ENCODE data around the gene STAC. TPM values are rescaled to one million over a fixed set of nuclear protein-coding genes. Genes with fewer than 3 reads are reported as not detected.

The STAC gene
- total RNA-seq, 1 donor from 2014 or later: 0.30 TPM

- Histone ChIP-seq H3K4me3 (no peak overlapping the region), H3K27me3 (ENCODE audit: low read depth) (peaks cover 6% of the 10 kb centered on the region), H3K9me3 (replicated peaks) (no peaks in the 10 kb centered on the region), H3K36me3 (no peaks in the 10 kb centered on the region), H3K4me1 (no peaks in the 10 kb centered on the region), H3K27ac (replicated peaks) (no peak overlapping the region)
- intact Hi-C loops (cut with micrococcal nuclease): no loop called here
- no peak for TF ChIP-seq CTCF (IDR thresholded peaks at IDR 0.05; ENCODE audit: borderline replicate concordance)
- DNase-seq: no peak
Observed at GRCh38 chr3:36373666-36374065, 6.6 kb upstream of the STAC start.

DNA sequence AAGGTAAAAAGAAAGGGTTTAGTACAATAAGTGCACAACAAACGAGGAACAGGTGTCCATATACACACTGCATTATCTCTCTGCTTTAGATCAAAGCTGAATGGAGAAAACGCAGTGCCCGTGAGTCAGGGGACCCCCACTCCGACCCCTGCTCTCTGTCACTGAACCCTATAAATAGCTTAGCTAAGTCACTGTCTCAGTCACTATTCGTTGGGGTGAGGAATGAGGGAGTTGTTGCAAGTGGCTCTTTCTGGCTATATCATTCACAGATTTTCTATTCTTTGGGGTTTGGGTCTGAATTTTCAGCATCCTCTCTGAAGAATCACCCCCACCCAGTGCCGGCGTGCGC, 458 bp upstream of the STAC start:
- no peak overlapping the region for H3K27ac ChIP-seq (replicated peaks)

GRCh38 chr3:36381311-36381956, 1.1 kb downstream of the STAC start:
- Histone ChIP-seq H3K27me3 (ENCODE audit: low read depth) (peaks cover 41% of the 10 kb centered on the region), H3K36me3 (no peaks in the 10 kb centered on the region), H3K27ac (replicated peaks) (no peak overlapping the region), H3K4me1 (peaks cover 9% of the 10 kb centered on the region), H3K4me3 (peak overlapping the region; percentile 63), H3K9me3 (replicated peaks) (no peaks in the 10 kb centered on the region)
- DNase-seq: no peak
- intact Hi-C loops (cut with micrococcal nuclease): no loop called here
- no peak for TF ChIP-seq CTCF (IDR thresholded peaks at IDR 0.05; ENCODE audit: borderline replicate concordance)

More for the DNA sequence above, 458 bp upstream of the STAC start:
- H3K27me3 ChIP-seq (ENCODE audit: low read depth): peaks cover 41% of the 10 kb centered on the region
- H3K4me3 ChIP-seq: peak overlapping the region; percentile 63
- intact Hi-C loops (cut with micrococcal nuclease): no loop called here
- H3K36me3 ChIP-seq: no peaks in the 10 kb centered on the region
- no peak for TF ChIP-seq CTCF (IDR thresholded peaks at IDR 0.05; ENCODE audit: borderline replicate concordance)
- H3K4me1 ChIP-seq: peaks cover 9% of the 10 kb centered on the region
- no peaks in the 10 kb centered on the region for H3K9me3 ChIP-seq (replicated peaks)
- DNase-seq: no peak

GRCh38 chr3:36393563-36393962, 13.3 kb downstream of the STAC start:
- Histone ChIP-seq H3K27ac (replicated peaks) (no peak overlapping the region), H3K36me3 (no peaks in the 10 kb centered on the region), H3K4me1 (no peaks in the 10 kb centered on the region), H3K27me3 (ENCODE audit: low read depth) (no peaks in the 10 kb centered on the region), H3K4me3 (no peak overlapping the region), H3K9me3 (replicated peaks) (no peaks in the 10 kb centered on the region)
- no peak for DNase-seq
- intact Hi-C loops (cut with micrococcal nuclease): no loop called here
- no peak for TF ChIP-seq CTCF (IDR thresholded peaks at IDR 0.05; ENCODE audit: borderline replicate concordance)

- intact Hi-C loops (cut with micrococcal nuclease): no loop called here
Observed at GRCh38 chr3:36394176-36394575, 13.9 kb downstream of the STAC start.

More at GRCh38 chr3:36394176-36394575, 13.9 kb downstream of the STAC start:
- Histone ChIP-seq H3K27ac (replicated peaks) (no peak overlapping the region), H3K36me3 (no peaks in the 10 kb centered on the region), H3K27me3 (ENCODE audit: low read depth) (no peaks in the 10 kb centered on the region), H3K4me3 (no peak overlapping the region), H3K4me1 (no peaks in the 10 kb centered on the region), H3K9me3 (replicated peaks) (no peaks in the 10 kb centered on the region)
- DNase-seq: no peak
- no peak for TF ChIP-seq CTCF (IDR thresholded peaks at IDR 0.05; ENCODE audit: borderline replicate concordance)
